Esophagus muscularis mucosa (tissue), 3 donors: Measurements from ENCODE around the gene TMEM255B.

Experiments
- EP300 ChIP-seq: sonication (generic); formaldehyde crosslinking; IDR thresholded peaks from one replicate; pipeline ENCODE4 v1.6.1; 2017; ENCODE audit warnings: antibody characterized with exemption
- TF ChIP-seq, protein P1 (sequence below), 3 experiments: fragments of 200-600 bp in 2 of 3; fragments of 450-650 bp in 1 of 3; sonication (generic) in 2 of 3; IDR thresholded peaks; one replicate each; pipeline ENCODE4 v1.5.1; 2017 to 2019; ENCODE audit warnings: antibody characterized with exemption in 3 of 3, mild to moderate bottlenecking in 2 of 3, moderate library complexity in 1 of 3

GRCh38 chr13:113843864-113844556 is 85.0 kb downstream of the TMEM255B start:
- TF ChIP-seq, protein P1, sequence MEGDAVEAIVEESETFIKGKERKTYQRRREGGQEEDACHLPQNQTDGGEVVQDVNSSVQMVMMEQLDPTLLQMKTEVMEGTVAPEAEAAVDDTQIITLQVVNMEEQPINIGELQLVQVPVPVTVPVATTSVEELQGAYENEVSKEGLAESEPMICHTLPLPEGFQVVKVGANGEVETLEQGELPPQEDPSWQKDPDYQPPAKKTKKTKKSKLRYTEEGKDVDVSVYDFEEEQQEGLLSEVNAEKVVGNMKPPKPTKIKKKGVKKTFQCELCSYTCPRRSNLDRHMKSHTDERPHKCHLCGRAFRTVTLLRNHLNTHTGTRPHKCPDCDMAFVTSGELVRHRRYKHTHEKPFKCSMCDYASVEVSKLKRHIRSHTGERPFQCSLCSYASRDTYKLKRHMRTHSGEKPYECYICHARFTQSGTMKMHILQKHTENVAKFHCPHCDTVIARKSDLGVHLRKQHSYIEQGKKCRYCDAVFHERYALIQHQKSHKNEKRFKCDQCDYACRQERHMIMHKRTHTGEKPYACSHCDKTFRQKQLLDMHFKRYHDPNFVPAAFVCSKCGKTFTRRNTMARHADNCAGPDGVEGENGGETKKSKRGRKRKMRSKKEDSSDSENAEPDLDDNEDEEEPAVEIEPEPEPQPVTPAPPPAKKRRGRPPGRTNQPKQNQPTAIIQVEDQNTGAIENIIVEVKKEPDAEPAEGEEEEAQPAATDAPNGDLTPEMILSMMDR (IDR thresholded peaks at IDR 0.05): no peak
- no peak for TF ChIP-seq EP300
